Sigmoid colon (tissue), 7 donors: ENCODE measurements around the gene GRIN2A. TPM values are rescaled to one million over a fixed set of nuclear protein-coding genes. Genes with fewer than 3 reads are reported as not detected.

Experiments used
- DNase-seq: peaks from one replicate; pipeline ENCODE4 v3.0.0-alpha.2; 2019
- H3K27ac ChIP-seq, 4 donors: fragments of 200-600 bp; sonication (generic); one replicate each; pipeline ENCODE4 v1.5.1; 2016 to 2019; ENCODE audit warnings: mild to moderate bottlenecking in 1 of 4
- H3K27me3 ChIP-seq, 3 donors: fragments of 200-600 bp; sonication (generic); one replicate each; pipeline ENCODE4 v1.5.1; 2019; ENCODE audit warnings: mild to moderate bottlenecking in 1 of 3
- H3K36me3 ChIP-seq, 4 donors: fragments of 200-600 bp; sonication (generic); one replicate each; pipeline ENCODE4 v1.5.1; 2016 to 2019
- H3K4me1 ChIP-seq, 4 donors: fragments of 200-600 bp; sonication (generic); one replicate each; pipeline ENCODE4 v1.5.1; 2017 to 2019
- H3K4me3 ChIP-seq, 4 donors: fragments of 200-600 bp; sonication (generic); one replicate each; pipeline ENCODE4 v1.5.1; 2017 to 2019; ENCODE audit warnings: mild to moderate bottlenecking in 2 of 4, moderate library complexity in 1 of 4
- H3K9me3 ChIP-seq, 4 donors: fragments of 200-600 bp in 3 of 4; sonication (generic) in 3 of 4; one replicate each; pipeline versions ENCODE4 v1.5.1 to v1.6.1; 2013 to 2019
- EP300 ChIP-seq, 4 donors: sonication (generic); formaldehyde crosslinking; IDR thresholded peaks; one replicate each; pipeline ENCODE4 v1.6.1; 2017; ENCODE audit warnings: antibody characterized with exemption in 4 of 4
- POLR2A ChIP-seq, 2 donors: fragments of 450-650 bp; IDR thresholded peaks; one replicate each; pipeline ENCODE4 v1.6.1; 2016; ENCODE audit warnings: antibody characterized with exemption in 2 of 2, mild to moderate bottlenecking in 2 of 2, moderate library complexity in 2 of 2
- POLR2AphosphoS5 ChIP-seq, 4 donors: sonication (generic); formaldehyde crosslinking; IDR thresholded peaks; one replicate each; pipeline ENCODE4 v1.6.1; 2017; ENCODE audit warnings: antibody characterized with exemption in 4 of 4
- WGBS, 2 donors: extraction: QIAGEN DNeasy Blood & Tissue Kit; methylation state at CpG; one replicate each; pipeline ENCODE4 v1.1.7; 2013; 5-methylcytosine and 5-hydroxymethylcytosine counted together
- intact Hi-C: fragments of 100-400 bp; cut with DNase I; formaldehyde crosslinking; loops from one replicate; pipeline ENCODE4 v1.15.1; 2023
- polyA plus RNA-seq, 3 donors: library from polyadenylated mRNA; stranded (reverse); fragments of 200-250 nt; gene quantifications; one replicate each; pipeline ENCODE4 v1.2.3, GENCODE V29; 2013
- total RNA-seq, 4 donors: library from RNA; depleted of rRNA; stranded (reverse); fragments of >200 nt; gene quantifications; one replicate each; pipeline ENCODE4 v1.1.0, GENCODE V29; 2016
- TF ChIP-seq, protein P1 (sequence below), 4 experiments: fragments of 450-650 bp in 3 of 4; fragments of 200-600 bp in 1 of 4; IDR thresholded peaks; one replicate each; pipeline ENCODE4 v1.5.1; 2016 to 2019; ENCODE audit warnings: antibody characterized with exemption in 4 of 4, mild to moderate bottlenecking in 3 of 4, moderate library complexity in 2 of 4
- donor health status: healthy with polysubstance abuse.
- donor health status: Bipolar disorder and iron deficiency.
- donor health status: healthy.

GRIN2A gene
- total and polyA plus RNA-seq, 7 donors, result under 0.01 to 0.36 (median 0.09) TPM

GRCh38 chr16:10040136-10041080 lies 141.8 kb downstream of the GRIN2A start:
- no peaks in the 10 kb centered on the region for H3K36me3 ChIP-seq
- 57 to 59% methylated on average over 17 of the region's 17 CpGs for WGBS, 2 donors

DNA sequence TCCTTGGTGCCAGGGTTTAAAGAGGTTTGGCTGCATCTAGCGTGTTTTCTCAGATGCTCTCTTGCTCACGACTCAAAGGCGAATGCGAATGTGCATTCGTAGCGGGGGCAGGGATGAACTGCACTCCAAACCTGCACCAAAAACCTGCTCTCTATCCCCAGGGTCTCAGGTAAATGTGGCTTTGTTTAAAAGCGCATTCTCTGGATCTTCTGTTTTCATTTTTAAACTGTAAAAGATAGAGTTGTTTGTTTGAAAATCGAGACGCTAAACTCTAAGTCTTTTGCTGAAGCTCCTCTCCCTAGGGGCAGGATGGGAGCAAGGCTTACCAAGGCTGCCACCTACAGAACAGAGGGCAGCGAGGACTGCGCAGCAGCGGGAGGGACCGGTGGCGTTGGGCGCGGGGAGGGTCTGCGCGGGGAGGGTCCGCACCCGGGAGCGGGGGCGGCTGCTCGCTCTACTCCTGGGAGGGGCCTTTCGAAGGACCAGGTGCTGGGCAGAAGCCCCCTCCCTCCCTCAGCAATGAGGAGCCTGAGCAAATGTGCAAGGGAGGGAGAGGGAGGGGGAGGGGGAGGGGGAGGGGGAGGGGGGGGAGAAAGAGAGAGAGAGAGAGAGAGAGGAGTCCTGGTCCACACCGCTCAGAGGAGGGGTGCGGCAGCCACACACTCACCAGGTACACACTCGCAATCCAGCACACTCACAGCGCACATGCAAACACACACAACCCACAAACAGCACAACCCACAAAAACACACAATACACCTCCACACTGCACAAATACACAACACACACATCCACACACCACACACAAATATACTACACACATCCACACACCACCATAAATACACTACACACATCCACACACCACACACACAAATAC lies 142.8 kb downstream of the GRIN2A start:
- peak overlapping the region in 3 of 4 donors; percentile 25 to 40 (median 28) for H3K4me3 ChIP-seq
- peaks cover 0 to 10% (median 7%) of the 10 kb centered on the region in 4 donors for H3K4me1 ChIP-seq
- H3K36me3 ChIP-seq, result no peaks in the 10 kb centered on the region
- H3K9me3 ChIP-seq, result peaks cover 0 to 4% (median 0%) of the 10 kb centered on the region in 4 donors
- 9 to 14% methylated on average over 28 of the region's 28 CpGs for WGBS, 2 donors
- H3K27me3 ChIP-seq, result no peaks in the 10 kb centered on the region
- TF ChIP-seq POLR2AphosphoS5 (IDR thresholded peaks at IDR 0.05) (no peak), EP300 (IDR thresholded peaks at IDR 0.05) (no peak), POLR2A (IDR thresholded peaks at IDR 0.05) (no peak)
- TF ChIP-seq, protein P1, sequence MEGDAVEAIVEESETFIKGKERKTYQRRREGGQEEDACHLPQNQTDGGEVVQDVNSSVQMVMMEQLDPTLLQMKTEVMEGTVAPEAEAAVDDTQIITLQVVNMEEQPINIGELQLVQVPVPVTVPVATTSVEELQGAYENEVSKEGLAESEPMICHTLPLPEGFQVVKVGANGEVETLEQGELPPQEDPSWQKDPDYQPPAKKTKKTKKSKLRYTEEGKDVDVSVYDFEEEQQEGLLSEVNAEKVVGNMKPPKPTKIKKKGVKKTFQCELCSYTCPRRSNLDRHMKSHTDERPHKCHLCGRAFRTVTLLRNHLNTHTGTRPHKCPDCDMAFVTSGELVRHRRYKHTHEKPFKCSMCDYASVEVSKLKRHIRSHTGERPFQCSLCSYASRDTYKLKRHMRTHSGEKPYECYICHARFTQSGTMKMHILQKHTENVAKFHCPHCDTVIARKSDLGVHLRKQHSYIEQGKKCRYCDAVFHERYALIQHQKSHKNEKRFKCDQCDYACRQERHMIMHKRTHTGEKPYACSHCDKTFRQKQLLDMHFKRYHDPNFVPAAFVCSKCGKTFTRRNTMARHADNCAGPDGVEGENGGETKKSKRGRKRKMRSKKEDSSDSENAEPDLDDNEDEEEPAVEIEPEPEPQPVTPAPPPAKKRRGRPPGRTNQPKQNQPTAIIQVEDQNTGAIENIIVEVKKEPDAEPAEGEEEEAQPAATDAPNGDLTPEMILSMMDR (IDR thresholded peaks at IDR 0.05), result peak; percentile 10 to 43 (median 22)
- H3K27ac ChIP-seq, result peak overlapping the region in 1 of 4 donors; percentile 47
- intact Hi-C loops, result loop anchor here (5.0 to 10.0 kb wide), 2 partner anchors 143 to 745 kb away; partner anchors contain the start of gene GRIN2A
- DNase-seq, result no peak

More at GRCh38 chr16:10040136-10041080, 141.8 kb downstream of the GRIN2A start:
- DNase-seq, result no peak
- TF ChIP-seq, protein P1 (IDR thresholded peaks at IDR 0.05), result no peak
- no peak for TF ChIP-seq POLR2A (IDR thresholded peaks at IDR 0.05)
- no peak for TF ChIP-seq EP300 (IDR thresholded peaks at IDR 0.05)
- TF ChIP-seq POLR2AphosphoS5 (IDR thresholded peaks at IDR 0.05), result no peak
- Histone ChIP-seq H3K9me3 (peaks cover 0 to 4% (median 0%) of the 10 kb centered on the region in 4 donors), H3K4me3 (no peak overlapping the region), H3K4me1 (peaks cover 0 to 10% (median 7%) of the 10 kb centered on the region in 4 donors), H3K27ac (no peak overlapping the region), H3K27me3 (no peaks in the 10 kb centered on the region)
- intact Hi-C loops, result no loop called here

DNA sequence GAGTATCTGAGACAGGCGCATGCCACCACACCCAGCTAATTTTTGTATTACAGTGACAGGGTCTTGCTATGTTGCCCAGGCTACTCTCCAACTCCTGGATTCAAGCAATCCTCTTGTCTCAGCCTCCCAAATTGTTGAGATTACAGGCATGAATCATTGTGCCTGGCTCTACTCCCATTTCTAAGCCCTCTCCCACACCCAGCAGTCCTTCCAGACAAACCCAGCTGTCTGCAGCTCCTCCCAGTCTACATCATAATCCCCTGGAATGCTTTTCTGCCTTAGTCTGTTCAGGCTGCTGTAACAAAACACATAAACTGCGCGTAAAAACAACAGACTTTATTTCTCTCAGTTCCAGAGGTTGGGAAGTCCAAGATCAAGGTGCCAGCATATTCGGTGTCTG lies 144.5 kb downstream of the GRIN2A start:
- no peak overlapping the region for H3K27ac ChIP-seq
- WGBS, 2 donors, result 92% methylated on average over 4 of the region's 4 CpGs
- no peak overlapping the region for H3K4me3 ChIP-seq
- intact Hi-C loops, result loop anchor here (5.0 to 10.0 kb wide), 2 partner anchors 145 to 743 kb away; partner anchors contain the start of gene GRIN2A
- DNase-seq, result no peak
- peaks cover 0 to 10% (median 7%) of the 10 kb centered on the region in 4 donors for H3K4me1 ChIP-seq
- TF ChIP-seq POLR2AphosphoS5 (IDR thresholded peaks at IDR 0.05), result no peak
- TF ChIP-seq, protein P1 (IDR thresholded peaks at IDR 0.05), result no peak
- TF ChIP-seq EP300 (IDR thresholded peaks at IDR 0.05), result no peak
- TF ChIP-seq POLR2A (IDR thresholded peaks at IDR 0.05), result no peak
- peaks cover 0 to 4% (median 0%) of the 10 kb centered on the region in 4 donors for H3K9me3 ChIP-seq
- no peaks in the 10 kb centered on the region for H3K36me3 ChIP-seq
- no peaks in the 10 kb centered on the region for H3K27me3 ChIP-seq

DNA sequence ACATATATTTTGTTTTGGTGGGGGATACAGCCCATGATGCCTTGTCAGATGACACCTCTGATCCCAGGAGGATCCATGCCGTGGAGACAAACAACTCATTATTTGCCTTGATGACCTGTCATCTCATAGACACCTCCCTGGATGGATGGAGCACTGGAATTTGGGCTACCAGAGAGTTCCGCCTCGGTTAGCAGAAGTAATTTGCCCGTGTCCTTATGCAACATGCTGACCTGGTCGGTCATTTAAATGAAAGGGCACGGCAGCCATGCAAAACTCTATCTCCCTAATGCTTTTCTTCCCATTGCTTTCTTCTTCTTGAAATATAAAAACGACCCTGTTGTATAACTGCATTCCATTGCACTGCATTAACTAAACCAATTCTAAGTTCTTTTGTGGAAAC lies 145.3 kb downstream of the GRIN2A start:
- peaks cover 0 to 10% (median 7%) of the 10 kb centered on the region in 4 donors for H3K4me1 ChIP-seq
- no peaks in the 10 kb centered on the region for H3K27me3 ChIP-seq
- DNase-seq, result no peak
- no peaks in the 10 kb centered on the region for H3K9me3 ChIP-seq
- no peak overlapping the region for H3K4me3 ChIP-seq
- no peaks in the 10 kb centered on the region for H3K36me3 ChIP-seq
- WGBS, 2 donors, result 70% methylated on average over 7 of the region's 7 CpGs
- TF ChIP-seq EP300 (IDR thresholded peaks at IDR 0.05) (no peak), POLR2AphosphoS5 (IDR thresholded peaks at IDR 0.05) (no peak), POLR2A (IDR thresholded peaks at IDR 0.05) (no peak)
- TF ChIP-seq, protein P1 (IDR thresholded peaks at IDR 0.05), result no peak
- no peak overlapping the region for H3K27ac ChIP-seq
- intact Hi-C loops, result loop anchor here (5.0 to 10.0 kb wide), 2 partner anchors 145 to 742 kb away; partner anchors contain the start of gene GRIN2A
